Keratinocyte (primary cell): Measurements from ENCODE around the gene AFDN. TPM values are rescaled to one million over a fixed set of nuclear protein-coding genes. Genes with fewer than 3 reads are reported as not detected.

Source experiments
- DNase-seq: peaks from one replicate; pipeline ENCODE4 v3.0.0-alpha.2; 2011; ENCODE audit warnings: low read depth, missing footprints, low spot score
- FAIRE-seq: peaks from 2 replicates; lab custom pipeline; 2011; peaks lifted over from hg19 to GRCh38; lab: Jason Lieb, UNC
- H2AFZ ChIP-seq: 2 replicates; pipeline ENCODE4 v1.6.0; 2012; ENCODE audit warnings: low read length, control low read depth, inconsistent platforms; ENCODE audit not compliant: control insufficient read depth
- H3K27ac ChIP-seq: 2 replicates; pipeline ENCODE4 v1.5.1; 2011; ENCODE audit warnings: low read length; ENCODE audit not compliant: control insufficient read depth, insufficient read depth
- H3K27me3 ChIP-seq: 3 replicates; pipeline ENCODE4 v1.6.0; 2011; ENCODE audit warnings: low read length; ENCODE audit not compliant: control insufficient read depth, insufficient read depth; ENCODE audit errors: extremely low read depth
- H3K36me3 ChIP-seq, 2 experiments: 2 replicates in 1 of 2; 3 replicates in 1 of 2; pipeline ENCODE4 v1.5.1; 2011; ENCODE audit warnings: low read length in 2 of 2, mild to moderate bottlenecking in 1 of 2; ENCODE audit not compliant: control insufficient read depth in 2 of 2, insufficient read depth in 2 of 2; ENCODE audit errors: extremely low read depth in 1 of 2
- H3K4me1 ChIP-seq: 3 replicates; pipeline ENCODE4 v1.5.1; 2011; ENCODE audit warnings: low read length; ENCODE audit not compliant: control insufficient read depth, insufficient read depth; ENCODE audit errors: extremely low read depth
- H3K4me2 ChIP-seq: 3 replicates; pipeline ENCODE4 v1.6.0; 2011; ENCODE audit warnings: low read depth, low read length; ENCODE audit not compliant: control insufficient read depth, insufficient read depth; ENCODE audit errors: extremely low read depth
- H3K4me3 ChIP-seq, 3 experiments: fragments of 200-600 bp in 1 of 3; sonication (generic) in 1 of 3; 2 replicates in 2 of 3; 3 replicates in 1 of 3; pipeline ENCODE4 v1.5.1; 2011 to 2016; ENCODE audit warnings: low read length in 3 of 3, mild to moderate bottlenecking in 3 of 3, control low read depth in 2 of 3, inconsistent platforms in 1 of 3, low read depth in 1 of 3, mixed read lengths in 1 of 3, mixed run types in 1 of 3, moderate library complexity in 1 of 3; ENCODE audit not compliant: control insufficient read depth in 2 of 3, insufficient read depth in 2 of 3; ENCODE audit errors: extremely low read depth in 1 of 3
- H3K79me2 ChIP-seq: 2 replicates; pipeline ENCODE4 v1.6.0; 2012; ENCODE audit warnings: low read length; ENCODE audit not compliant: control insufficient read depth, insufficient read depth
- H3K9ac ChIP-seq: 3 replicates; pipeline ENCODE4 v1.6.0; 2011; ENCODE audit warnings: low read length; ENCODE audit not compliant: control insufficient read depth, insufficient read depth; ENCODE audit errors: extremely low read depth
- H3K9me1 ChIP-seq: 3 replicates; pipeline ENCODE4 v1.6.0; 2011; ENCODE audit warnings: low read length; ENCODE audit not compliant: control insufficient read depth, insufficient read depth; ENCODE audit errors: extremely low read depth
- H3K9me3 ChIP-seq: 2 replicates; pipeline ENCODE4 v1.5.1; 2012; ENCODE audit warnings: low read depth, low read length; ENCODE audit not compliant: control insufficient read depth
- H4K20me1 ChIP-seq: 3 replicates; pipeline ENCODE4 v1.6.0; 2011; ENCODE audit warnings: low read length; ENCODE audit not compliant: control insufficient read depth, insufficient read depth; ENCODE audit errors: extremely low read depth
- CTCF ChIP-seq, 3 experiments: IDR thresholded peaks in 1 of 3; conservative IDR thresholded peaks in 1 of 3; optimal IDR thresholded peaks in 1 of 3; 2 replicates in 2 of 3; 3 replicates in 1 of 3; pipeline versions ENCODE3 to v1.5.1; 2011; ENCODE audit warnings: low read length in 3 of 3, mild to moderate bottlenecking in 3 of 3, moderate library complexity in 2 of 3, control low read depth in 1 of 3, inconsistent platforms in 1 of 3; ENCODE audit not compliant: insufficient read depth in 2 of 3; ENCODE audit errors: extremely low read depth in 1 of 3
- EZH2 ChIP-seq: IDR thresholded peaks from one replicate; pipeline ENCODE4 v1.6.1; 2012; ENCODE audit warnings: inconsistent platforms, mild to moderate bottlenecking, low read length, moderate library complexity
- dilution Hi-C: fragments of 300-500 bp; cut with MboI; formaldehyde crosslinking; loops from one replicate; pipeline ENCODE4 v1.7.0; 2020; ENCODE audit warnings: low sequenced_read_pairs; ENCODE audit not compliant: extremely low pct_ligation_motif_present
- polyA plus RNA-seq, 5 experiments: library from polyadenylated mRNA; depleted of rRNA in 3 of 5; stranded (reverse) in 3 of 5; stranded (forward) in 1 of 5; unstranded in 1 of 5; fragments of >200 nt; gene quantifications; 1 replicate in 1 of 5; 2 replicates in 3 of 5; 3 replicates in 1 of 5; pipeline versions ENCODE4 v1.2.1 to v1.2.3, GENCODE V29; 2011 to 2012; ENCODE audit warnings: missing spikeins in 2 of 5, low read depth in 1 of 5, low replicate concordance in 1 of 5

Gene AFDN
- polyA plus RNA-seq, 1 donor (not counting 4 experiments of a cell fraction or from before 2014, with no cell fraction given): 46.5 TPM

GRCh38 chr6:167817729-167818128 lies 9.0 kb upstream of the AFDN start:
- Histone ChIP-seq H3K27ac (no peak overlapping the region), H2AFZ (no peak overlapping the region), H3K9me1 (no peaks in the 10 kb centered on the region), H3K4me2 (no peak overlapping the region), H3K27me3 (peaks cover 6% of the 10 kb centered on the region), H3K4me1 (no peaks in the 10 kb centered on the region), H3K36me3 (no peaks in the 10 kb centered on the region), H4K20me1 (no peaks in the 10 kb centered on the region), H3K9ac (no peak overlapping the region), H3K4me3 (no peak overlapping the region), H3K79me2 (no peaks in the 10 kb centered on the region), H3K9me3 (no peaks in the 10 kb centered on the region)
- TF ChIP-seq EZH2 (no peak), CTCF (optimal IDR thresholded peaks at IDR 0.05 in 1 of 3, IDR thresholded peaks at IDR 0.05 in 1 of 3, conservative IDR thresholded peaks at IDR 0.05 in 1 of 3; ENCODE audit: extremely low read depth in 1 of 3, insufficient read depth in 2 of 3, low read length in 3 of 3) (no peak)
- FAIRE-seq (no peak), DNase-seq (no peak)
- dilution Hi-C loops: no loop called here

GRCh38 chr6:167819576-167819975 lies 7.1 kb upstream of the AFDN start:
- no peaks in the 10 kb centered on the region for H3K9me3 ChIP-seq
- H3K4me2 ChIP-seq: no peak overlapping the region
- TF ChIP-seq EZH2: no peak
- TF ChIP-seq CTCF (optimal IDR thresholded peaks at IDR 0.05 in 1 of 3, IDR thresholded peaks at IDR 0.05 in 1 of 3, conservative IDR thresholded peaks at IDR 0.05 in 1 of 3; ENCODE audit: extremely low read depth in 1 of 3, insufficient read depth in 2 of 3, low read length in 3 of 3): no peak
- no peak overlapping the region for H3K27ac ChIP-seq
- dilution Hi-C loops: no loop called here
- DNase-seq (no peak), FAIRE-seq (no peak)
- no peak overlapping the region for H3K9ac ChIP-seq
- H3K4me1 ChIP-seq: no peaks in the 10 kb centered on the region
- H2AFZ ChIP-seq: no peak overlapping the region
- no peaks in the 10 kb centered on the region for H3K79me2 ChIP-seq
- H3K36me3 ChIP-seq: no peaks in the 10 kb centered on the region
- no peak overlapping the region for H3K4me3 ChIP-seq
- no peaks in the 10 kb centered on the region for H4K20me1 ChIP-seq
- H3K27me3 ChIP-seq: peaks cover 6% of the 10 kb centered on the region
- no peaks in the 10 kb centered on the region for H3K9me1 ChIP-seq
